A549 (cell line): ENCODE data around the gene ERMARD. TPM values are rescaled to one million over a fixed set of nuclear protein-coding genes. Genes with fewer than 3 reads are reported as not detected.

Experiments
- ATAC-seq, 2 experiments: fragments of 200-7000 bp in 1 of 2; fragments of >200 bp in 1 of 2; cut with Nextera tagmentation in 1 of 2; cut with Tn5 transposase in 1 of 2; 3 replicates each; pipeline versions ENCODE4 v1.8.0 to v1.9.1; 2018 to 2020; ENCODE audit warnings: mild to moderate bottlenecking in 1 of 2, moderate library complexity in 1 of 2
- CTCF ChIA-PET: fragments of 300-600 bp; sonication (Branson Sonifier 250); formaldehyde crosslinking; extraction: SDS; loops from one replicate; lab custom pipeline; 2021; ENCODE audit warnings: antibody characterized with exemption, inconsistent platforms; lab: Yijun Ruan, JAX
- POLR2A ChIA-PET: fragments of 350-600 bp; formaldehyde crosslinking; extraction: SDS; loops from one replicate; lab custom pipeline; 2021; ENCODE audit warnings: antibody characterized with exemption, inconsistent platforms; lab: Yijun Ruan, JAX
- DNase-seq, 2 experiments: peaks; one replicate each; pipeline versions ENCODE4 v3.0.0 to v3.0.0-alpha.2; 2011 to 2016; ENCODE audit warnings: low read depth in 1 of 2, low spot score in 1 of 2
- FAIRE-seq: peaks from 2 replicates; lab custom pipeline; 2011; peaks lifted over from hg19 to GRCh38; lab: Jason Lieb, UNC
- H3K27ac ChIP-seq, 2 experiments: fragments of >200 bp; sonication (Bioruptor Twin); formaldehyde crosslinking; 3 replicates each; pipeline ENCODE4 v1.5.1; 2016 to 2017
- H3K4me1 ChIP-seq: fragments of >200 bp; sonication (Bioruptor Twin); formaldehyde crosslinking; 3 replicates; pipeline ENCODE4 v1.6.1; 2016
- H3K4me2 ChIP-seq: fragments of >200 bp; sonication (Bioruptor Twin); formaldehyde crosslinking; 3 replicates; pipeline ENCODE4 v1.6.1; 2016
- H3K4me3 ChIP-seq: fragments of >200 bp; sonication (Bioruptor Twin); formaldehyde crosslinking; 3 replicates; pipeline ENCODE4 v1.5.1; 2016
- H3K9me3 ChIP-seq: fragments of >200 bp; sonication (Bioruptor Twin); formaldehyde crosslinking; 3 replicates; pipeline ENCODE4 v1.6.1; 2016
- BHLHE40 ChIP-seq: IDR thresholded peaks from 2 replicates; pipeline ENCODE4 v1.6.1; 2012; ENCODE audit warnings: low read depth, low read length, inconsistent platforms
- CEBPB ChIP-seq, 2 experiments: fragments of >200 bp in 1 of 2; sonication (Bioruptor Twin) in 1 of 2; formaldehyde crosslinking in 1 of 2; IDR thresholded peaks; 2 replicates each; pipeline ENCODE4 v1.6.1; 2012 to 2016
- CHD4 ChIP-seq: fragments of 200-600 bp; sonication (generic); IDR thresholded peaks from 2 replicates; pipeline ENCODE4 v1.6.1; 2016; ENCODE audit warnings: antibody characterized with exemption, mild to moderate bottlenecking, borderline replicate concordance
- E2F6 ChIP-seq: IDR thresholded peaks from 2 replicates; pipeline ENCODE4 v1.6.1; 2012; ENCODE audit warnings: low read depth, borderline replicate concordance
- EHF ChIP-seq: fragments of 250-450 bp; sonication (Bioruptor Pico); IDR thresholded peaks from 2 replicates; pipeline ENCODE4 v1.5.0; 2020; ENCODE audit warnings: mild to moderate bottlenecking
- EHMT2 ChIP-seq: fragments of 200-600 bp; sonication (generic); IDR thresholded peaks from 2 replicates; pipeline ENCODE4 v1.6.1; 2016; ENCODE audit warnings: antibody characterized with exemption, low read depth, mild to moderate bottlenecking, moderate library complexity
- EP300 ChIP-seq, 2 experiments: fragments of >200 bp; sonication (Bioruptor Twin); formaldehyde crosslinking; IDR thresholded peaks; 2 replicates in 1 of 2; 3 replicates in 1 of 2; pipeline ENCODE4 v1.6.1; 2016 to 2017
- FOSB ChIP-seq: fragments of 250-450 bp; sonication (Bioruptor Pico); IDR thresholded peaks from 2 replicates; pipeline ENCODE4 v1.5.0; 2020; ENCODE audit warnings: mild to moderate bottlenecking, moderate library complexity
- HEYL ChIP-seq: fragments of 250-450 bp; sonication (Bioruptor Pico); IDR thresholded peaks from 2 replicates; pipeline ENCODE4 v1.8.0; 2021; ENCODE audit warnings: mild to moderate bottlenecking, moderate library complexity
- HOXB13 ChIP-seq: fragments of 250-450 bp; sonication (Bioruptor Pico); IDR thresholded peaks from 2 replicates; pipeline ENCODE4 v1.5.0; 2020; ENCODE audit warnings: low read depth, mild to moderate bottlenecking, moderate library complexity
- JUN ChIP-seq, 2 experiments: fragments of >200 bp; sonication (Bioruptor Twin); formaldehyde crosslinking; IDR thresholded peaks; 2 replicates in 1 of 2; 3 replicates in 1 of 2; pipeline ENCODE4 v1.6.1; 2016 to 2017
- JUNB ChIP-seq: fragments of >200 bp; sonication (Bioruptor Twin); formaldehyde crosslinking; IDR thresholded peaks from 2 replicates; pipeline ENCODE4 v1.6.1; 2016
- KDM5A ChIP-seq: fragments of 200-600 bp; sonication (generic); IDR thresholded peaks from 2 replicates; pipeline ENCODE4 v1.6.1; 2016; ENCODE audit warnings: antibody characterized with exemption, mild to moderate bottlenecking
- MAX ChIP-seq: IDR thresholded peaks from 2 replicates; pipeline ENCODE4 v1.6.1; 2012
- MAZ ChIP-seq: fragments of 150-350 bp; IDR thresholded peaks from 2 replicates; pipeline ENCODE4 v1.6.1; 2014; ENCODE audit warnings: antibody characterized with exemption, low read depth, low read length, borderline replicate concordance
- POLR2A ChIP-seq: IDR thresholded peaks from 2 replicates; pipeline ENCODE4 v1.6.1; 2012; ENCODE audit warnings: mild to moderate bottlenecking, low read length
- RARB ChIP-seq: fragments of 250-450 bp; sonication (Bioruptor Pico); IDR thresholded peaks from 2 replicates; pipeline ENCODE4 v1.8.0; 2021; ENCODE audit warnings: mild to moderate bottlenecking, moderate library complexity
- RFX5 ChIP-seq: fragments of 450-650 bp; IDR thresholded peaks from 2 replicates; pipeline ENCODE4 v1.7.1; 2014; ENCODE audit warnings: antibody characterized with exemption, mild to moderate bottlenecking, moderate library complexity
- RNF2 ChIP-seq: fragments of 200-600 bp; sonication (generic); IDR thresholded peaks from 2 replicates; pipeline ENCODE4 v1.6.1; 2016; ENCODE audit warnings: low read depth, mild to moderate bottlenecking, antibody characterized with exemption, moderate library complexity, borderline replicate concordance
- SMC3 ChIP-seq: fragments of >200 bp; sonication (Bioruptor Twin); formaldehyde crosslinking; IDR thresholded peaks from 3 replicates; pipeline ENCODE4 v1.6.1; 2018; ENCODE audit warnings: inconsistent platforms
- TP53 ChIP-seq: fragments of 250-450 bp; sonication (Bioruptor Pico); IDR thresholded peaks from 2 replicates; pipeline ENCODE4 v1.5.0; 2021; ENCODE audit warnings: mild to moderate bottlenecking, moderate library complexity
- ZC3H11A ChIP-seq: fragments of 450-650 bp; IDR thresholded peaks from 2 replicates; pipeline ENCODE4 v1.6.1; 2014; ENCODE audit warnings: antibody characterized with exemption, mild to moderate bottlenecking
- ZNF302 ChIP-seq: fragments of 250-450 bp; sonication (Bioruptor Pico); IDR thresholded peaks from 2 replicates; pipeline ENCODE4 v1.9.0; 2021; ENCODE audit warnings: inconsistent platforms, mild to moderate bottlenecking, moderate library complexity
- ZSCAN20 ChIP-seq: fragments of 250-450 bp; sonication (Bioruptor Pico); IDR thresholded peaks from 2 replicates; pipeline ENCODE4 v1.8.0; 2022; ENCODE audit warnings: mild to moderate bottlenecking, moderate library complexity
- WGBS: methylation state at CpG from one replicate; pipeline ENCODE4 v1.1.6; 2017; ENCODE audit errors: missing lambda C conversion rate; 5-methylcytosine and 5-hydroxymethylcytosine counted together
- polyA plus RNA-seq, 4 experiments: library from polyadenylated mRNA; depleted of rRNA in 3 of 4; stranded (reverse); fragments of >200 nt; fragmentation: RNase III in 1 of 4; extraction: RNeasy Plus Mini Kit Qiagen cat#74134 plus additional on column Dnase treatment in 1 of 4; gene quantifications; 2 replicates in 3 of 4; 3 replicates in 1 of 4; pipeline ENCODE4 v1.2.3, GENCODE V29; 2011 to 2017
- TF ChIP-seq, protein P1 (sequence below): fragments of 450-650 bp; IDR thresholded peaks from 2 replicates; pipeline ENCODE4 v1.6.1; 2014; ENCODE audit warnings: antibody characterized with exemption
- TF ChIP-seq, protein P2 (sequence below): fragments of 150-350 bp; IDR thresholded peaks from 2 replicates; pipeline ENCODE4 v1.6.1; 2014; ENCODE audit warnings: low read depth, mild to moderate bottlenecking, low read length
- TF ChIP-seq, protein P3 (sequence below): fragments of >200 bp; sonication (Bioruptor Twin); formaldehyde crosslinking; IDR thresholded peaks from 3 replicates; pipeline ENCODE4 v1.6.1; 2016

The ERMARD gene
- polyA plus RNA-seq, 2 of the 4 experiments (the other 2 are of a cell fraction) = 8.5 to 22.5 TPM

GRCh38 chr6:169826697-169827096 lies 75.3 kb downstream of the ERMARD start:
- ChIA-PET CTCF (no interaction called here), POLR2A (no interaction called here)
- no peak for FAIRE-seq
- H3K4me3 ChIP-seq = no peak overlapping the region
- TF ChIP-seq FOSB (no peak), ZNF302 (CRISPR knock-in tag) (no peak), MAZ (no peak), RARB (CRISPR knock-in tag) (no peak), ZSCAN20 (CRISPR knock-in tag) (no peak), EHMT2 (no peak), ZC3H11A (no peak), JUN (IDR thresholded peaks at IDR 0.05) (no peak), CEBPB (IDR thresholded peaks at IDR 0.05) (no peak), RNF2 (no peak)
- TF ChIP-seq, protein P1, sequence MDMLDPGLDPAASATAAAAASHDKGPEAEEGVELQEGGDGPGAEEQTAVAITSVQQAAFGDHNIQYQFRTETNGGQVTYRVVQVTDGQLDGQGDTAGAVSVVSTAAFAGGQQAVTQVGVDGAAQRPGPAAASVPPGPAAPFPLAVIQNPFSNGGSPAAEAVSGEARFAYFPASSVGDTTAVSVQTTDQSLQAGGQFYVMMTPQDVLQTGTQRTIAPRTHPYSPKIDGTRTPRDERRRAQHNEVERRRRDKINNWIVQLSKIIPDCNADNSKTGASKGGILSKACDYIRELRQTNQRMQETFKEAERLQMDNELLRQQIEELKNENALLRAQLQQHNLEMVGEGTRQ = no peak
- DNase-seq = no peak
- no peaks in the 10 kb centered on the region for H3K9me3 ChIP-seq
- H3K4me1 ChIP-seq = peaks cover under 1% of the 10 kb centered on the region; the same call in 1 of the 3 replicates
- no peak for ATAC-seq
- H3K4me2 ChIP-seq = no peak overlapping the region
- no peak overlapping the region for H3K27ac ChIP-seq

DNA sequence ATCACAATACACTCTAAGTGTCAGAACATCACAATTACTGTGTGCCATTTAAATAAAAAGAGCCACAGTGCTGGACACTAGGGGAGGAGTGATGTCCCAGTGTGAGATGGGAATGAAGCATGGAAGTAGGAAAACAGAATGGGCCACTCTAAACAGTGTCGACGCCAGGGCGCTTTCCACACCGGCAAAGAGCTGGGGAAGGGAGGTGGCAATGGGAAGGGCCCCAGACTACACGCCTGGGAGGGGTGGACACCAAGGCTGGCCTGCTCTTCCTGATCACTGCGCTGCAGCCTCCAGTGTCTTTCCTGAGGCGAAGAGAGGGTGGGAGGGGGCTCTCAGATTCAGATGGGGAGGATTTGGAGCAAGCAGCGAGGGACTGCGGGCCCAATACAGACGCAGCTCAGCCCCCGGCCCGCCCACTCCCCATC lies 75.9 kb downstream of the ERMARD start:
- WGBS = 54% methylated on average over 12 of the region's 12 CpGs
- no peak for DNase-seq
- ChIA-PET CTCF (no interaction called here), POLR2A (no interaction called here)
- Histone ChIP-seq H3K4me3 (no peak overlapping the region), H3K4me2 (no peak overlapping the region), H3K27ac (no peak overlapping the region), H3K9me3 (no peaks in the 10 kb centered on the region), H3K4me1 (peaks cover 6% of the 10 kb centered on the region; the same call in 2 of the 3 replicates)
- no peak for ATAC-seq
- FAIRE-seq = no peak
- TF ChIP-seq HEYL (CRISPR knock-in tag) (no peak), MAX (no peak), POLR2A (no peak), CHD4 (no peak), JUNB (no peak), ZNF302 (CRISPR knock-in tag) (no peak), E2F6 (no peak), TP53 (CRISPR knock-in tag) (no peak), RFX5 (no peak), SMC3 (no peak), HOXB13 (CRISPR knock-in tag) (no peak), EP300 (IDR thresholded peaks at IDR 0.05) (no peak), BHLHE40 (no peak), KDM5A (no peak), EHF (no peak), ZSCAN20 (CRISPR knock-in tag) (no peak)
- TF ChIP-seq, protein P2, sequence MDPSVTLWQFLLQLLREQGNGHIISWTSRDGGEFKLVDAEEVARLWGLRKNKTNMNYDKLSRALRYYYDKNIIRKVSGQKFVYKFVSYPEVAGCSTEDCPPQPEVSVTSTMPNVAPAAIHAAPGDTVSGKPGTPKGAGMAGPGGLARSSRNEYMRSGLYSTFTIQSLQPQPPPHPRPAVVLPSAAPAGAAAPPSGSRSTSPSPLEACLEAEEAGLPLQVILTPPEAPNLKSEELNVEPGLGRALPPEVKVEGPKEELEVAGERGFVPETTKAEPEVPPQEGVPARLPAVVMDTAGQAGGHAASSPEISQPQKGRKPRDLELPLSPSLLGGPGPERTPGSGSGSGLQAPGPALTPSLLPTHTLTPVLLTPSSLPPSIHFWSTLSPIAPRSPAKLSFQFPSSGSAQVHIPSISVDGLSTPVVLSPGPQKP = no peak
- TF ChIP-seq, protein P3, sequence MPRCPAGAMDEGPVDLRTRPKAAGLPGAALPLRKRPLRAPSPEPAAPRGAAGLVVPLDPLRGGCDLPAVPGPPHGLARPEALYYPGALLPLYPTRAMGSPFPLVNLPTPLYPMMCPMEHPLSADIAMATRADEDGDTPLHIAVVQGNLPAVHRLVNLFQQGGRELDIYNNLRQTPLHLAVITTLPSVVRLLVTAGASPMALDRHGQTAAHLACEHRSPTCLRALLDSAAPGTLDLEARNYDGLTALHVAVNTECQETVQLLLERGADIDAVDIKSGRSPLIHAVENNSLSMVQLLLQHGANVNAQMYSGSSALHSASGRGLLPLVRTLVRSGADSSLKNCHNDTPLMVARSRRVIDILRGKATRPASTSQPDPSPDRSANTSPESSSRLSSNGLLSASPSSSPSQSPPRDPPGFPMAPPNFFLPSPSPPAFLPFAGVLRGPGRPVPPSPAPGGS = no peak
